Measurements from ENCODE around the gene ANKRD31.

- TF ChIP-seq POLR2A (IDR thresholded peaks at IDR 0.05) (no peak), EP300 (IDR thresholded peaks at IDR 0.05; ENCODE audit: low read depth) (no peak), POLR2AphosphoS5 (IDR thresholded peaks at IDR 0.05) (no peak)
- TF ChIP-seq, protein P1, sequence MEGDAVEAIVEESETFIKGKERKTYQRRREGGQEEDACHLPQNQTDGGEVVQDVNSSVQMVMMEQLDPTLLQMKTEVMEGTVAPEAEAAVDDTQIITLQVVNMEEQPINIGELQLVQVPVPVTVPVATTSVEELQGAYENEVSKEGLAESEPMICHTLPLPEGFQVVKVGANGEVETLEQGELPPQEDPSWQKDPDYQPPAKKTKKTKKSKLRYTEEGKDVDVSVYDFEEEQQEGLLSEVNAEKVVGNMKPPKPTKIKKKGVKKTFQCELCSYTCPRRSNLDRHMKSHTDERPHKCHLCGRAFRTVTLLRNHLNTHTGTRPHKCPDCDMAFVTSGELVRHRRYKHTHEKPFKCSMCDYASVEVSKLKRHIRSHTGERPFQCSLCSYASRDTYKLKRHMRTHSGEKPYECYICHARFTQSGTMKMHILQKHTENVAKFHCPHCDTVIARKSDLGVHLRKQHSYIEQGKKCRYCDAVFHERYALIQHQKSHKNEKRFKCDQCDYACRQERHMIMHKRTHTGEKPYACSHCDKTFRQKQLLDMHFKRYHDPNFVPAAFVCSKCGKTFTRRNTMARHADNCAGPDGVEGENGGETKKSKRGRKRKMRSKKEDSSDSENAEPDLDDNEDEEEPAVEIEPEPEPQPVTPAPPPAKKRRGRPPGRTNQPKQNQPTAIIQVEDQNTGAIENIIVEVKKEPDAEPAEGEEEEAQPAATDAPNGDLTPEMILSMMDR (IDR thresholded peaks at IDR 0.05): no peak
Measured at GRCh38 chr5:75043633-75044264, 192.9 kb downstream of the ANKRD31 start.
